HepG2 (cell line): ENCODE results near the gene EPHX1. TPM values are rescaled to one million over a fixed set of nuclear protein-coding genes. Genes with fewer than 3 reads are reported as not detected.

Source experiments
- ATF2 ChIP-seq: sonication (generic); formaldehyde crosslinking; IDR thresholded peaks from 2 replicates; pipeline ENCODE4 v1.4.0; 2020; ENCODE audit warnings: missing genetic modification reagents
- BCL6 ChIP-seq: IDR thresholded peaks from 2 replicates; pipeline ENCODE4 v1.6.1; 2016; ENCODE audit warnings: missing genetic modification reagents, missing compliant biosample characterization
- ETS1 ChIP-seq: sonication (generic); formaldehyde crosslinking; IDR thresholded peaks from 2 replicates; pipeline ENCODE4 v1.4.0; 2020; ENCODE audit warnings: missing genetic modification reagents
- FOSL2 ChIP-seq: sonication (generic); formaldehyde crosslinking; IDR thresholded peaks from 2 replicates; pipeline ENCODE4 v1.4.0; 2020; ENCODE audit warnings: missing genetic modification reagents
- GATA4 ChIP-seq: sonication (generic); IDR thresholded peaks from 2 replicates; pipeline ENCODE4 v1.6.1; 2016; ENCODE audit warnings: antibody characterized with exemption, low read depth, borderline replicate concordance
- GMEB1 ChIP-seq: sonication (generic); formaldehyde crosslinking; IDR thresholded peaks from 2 replicates; pipeline ENCODE4 v1.5.1; 2020; ENCODE audit warnings: missing genetic modification reagents, mild to moderate bottlenecking, borderline replicate concordance
- HNF4A ChIP-seq: sonication (generic); formaldehyde crosslinking; IDR thresholded peaks from 2 replicates; pipeline ENCODE4 v1.4.0; 2020; ENCODE audit warnings: missing genetic modification reagents
- HOXA9 ChIP-seq: sonication (generic); formaldehyde crosslinking; IDR thresholded peaks from 2 replicates; pipeline ENCODE4 v1.8.1; 2022; ENCODE audit warnings: missing genetic modification reagents, mild to moderate bottlenecking, moderate library complexity, borderline replicate concordance
- KAT2B ChIP-seq: fragments of 150-350 bp; IDR thresholded peaks from 2 replicates; pipeline ENCODE4 v1.6.1; 2014; ENCODE audit warnings: low read depth, low read length, borderline replicate concordance
- MAFF ChIP-seq: IDR thresholded peaks from 2 replicates; pipeline ENCODE4 v1.6.1; 2011; ENCODE audit warnings: low read depth, low read length, improper control_type of control experiment
- MXD3 ChIP-seq: IDR thresholded peaks from 2 replicates; pipeline ENCODE4 v1.6.1; 2016; ENCODE audit warnings: mild to moderate bottlenecking, missing biosample characterization, missing genetic modification reagents
- NFE2L2 ChIP-seq: fragments of 150-350 bp; IDR thresholded peaks from 2 replicates; pipeline ENCODE4 v1.6.1; 2014; ENCODE audit warnings: low read length
- SAP130 ChIP-seq: IDR thresholded peaks from 2 replicates; pipeline ENCODE4 v1.6.1; 2016; ENCODE audit warnings: low read depth
- SMAD1 ChIP-seq: sonication (generic); formaldehyde crosslinking; IDR thresholded peaks from 2 replicates; pipeline ENCODE4 v1.4.0; 2020; ENCODE audit warnings: missing genetic modification reagents, low read depth, mild to moderate bottlenecking, borderline replicate concordance
- TFDP2 ChIP-seq: sonication (generic); formaldehyde crosslinking; IDR thresholded peaks from 2 replicates; pipeline ENCODE4 v1.4.0; 2020; ENCODE audit warnings: missing genetic modification reagents
- ZHX1 ChIP-seq: sonication (generic); formaldehyde crosslinking; IDR thresholded peaks from 2 replicates; pipeline ENCODE4 v1.8.1; 2022; ENCODE audit warnings: low read depth, mild to moderate bottlenecking, missing genetic modification reagents
- ZNF24 ChIP-seq: fragments of 450-650 bp; IDR thresholded peaks from 2 replicates; pipeline ENCODE4 v1.6.1; 2017; ENCODE audit warnings: antibody characterized with exemption, mild to moderate bottlenecking
- ZNF331 ChIP-seq: sonication (generic); formaldehyde crosslinking; IDR thresholded peaks from 2 replicates; pipeline ENCODE4 v1.4.0; 2020; ENCODE audit warnings: missing genetic modification reagents
- ZNF704 ChIP-seq: sonication (generic); formaldehyde crosslinking; IDR thresholded peaks from 2 replicates; pipeline ENCODE4 v1.8.1; 2023; ENCODE audit warnings: mild to moderate bottlenecking, inconsistent platforms, moderate library complexity, missing genetic modification reagents, borderline replicate concordance
- ZNF788 ChIP-seq: sonication (generic); formaldehyde crosslinking; IDR thresholded peaks from 2 replicates; pipeline ENCODE4 v1.5.0; 2020; ENCODE audit warnings: mild to moderate bottlenecking, missing genetic modification reagents, borderline replicate concordance
- polyA plus RNA-seq, 8 experiments: library from polyadenylated mRNA; depleted of rRNA in 3 of 8; stranded (reverse) in 7 of 8; unstranded in 1 of 8; fragments of >200 nt; fragmentation: Illumina TruSeq in 4 of 8; extraction: Trizol in 4 of 8; gene quantifications; 2 replicates each; pipeline versions ENCODE4 v1.2.1 to v1.2.3, GENCODE V29; 2011 to 2016; ENCODE audit warnings: low read depth in 4 of 8, missing spikeins in 1 of 8, mixed read lengths in 1 of 8; ENCODE audit not compliant: insufficient read depth in 1 of 8
- total RNA-seq, 5 experiments: library from RNA; depleted of rRNA; stranded (reverse); fragments of >200 nt; fragmentation: Illumina TruSeq; extraction: Trizol; gene quantifications; 2 replicates each; pipeline ENCODE4 v1.2.3, GENCODE V29; 2016; ENCODE audit warnings: low read depth in 1 of 5

Gene EPHX1
- total and polyA plus RNA-seq, 2 of the 13 experiments (the other 11 are each of a cell fraction or from before 2014, with no cell fraction given) = 27.7 to 36.5 TPM

- no peak for TF ChIP-seq ATF2 (CRISPR knock-in tag)
- TF ChIP-seq GMEB1 (CRISPR knock-in tag) = no peak
- TF ChIP-seq TFDP2 (CRISPR knock-in tag) = no peak
- no peak for TF ChIP-seq ZNF704 (CRISPR knock-in tag)
- no peak for TF ChIP-seq ZNF788 (CRISPR knock-in tag)
- no peak for TF ChIP-seq GATA4
- no peak for TF ChIP-seq KAT2B
- no peak for TF ChIP-seq MXD3 (CRISPR knock-in tag)
- TF ChIP-seq NFE2L2 = peak; percentile 98
- TF ChIP-seq HOXA9 (CRISPR knock-in tag) = no peak
- no peak for TF ChIP-seq SMAD1 (CRISPR knock-in tag)
- no peak for TF ChIP-seq HNF4A (CRISPR knock-in tag)
- peak; percentile 83 for TF ChIP-seq FOSL2 (CRISPR knock-in tag)
- TF ChIP-seq SAP130 = peak; percentile 32; the same call in 1 of the 2 replicates
- no peak for TF ChIP-seq ZHX1 (CRISPR knock-in tag)
- TF ChIP-seq ZNF331 (CRISPR knock-in tag) = 0 out of 2 replicates have a peak, but pooled peaks have one; percentile 37
- TF ChIP-seq ETS1 (CRISPR knock-in tag) = no peak
- no peak for TF ChIP-seq ZNF24
- TF ChIP-seq BCL6 = 0 out of 2 replicates have a peak, but pooled peaks have one; percentile 14
- peak; percentile 70 for TF ChIP-seq MAFF
These were observed 7.7 kb downstream of the EPHX1 start (continued) for GRCh38 chr1:225817611-225818061.
